Measurements from ENCODE around the gene RFX7. TPM values are rescaled to one million over a fixed set of nuclear protein-coding genes. Genes with fewer than 3 reads are reported as not detected.

The RFX7 gene
- total and polyA plus RNA-seq, 4 donors = 1.0 to 22.1 (median 9.7) TPM

- Histone ChIP-seq H3K4me3 (ENCODE audit: low read length in 2 of 2) (no peak overlapping the region), H3K4me1 (ENCODE audit: control insufficient read depth in 1 of 2, insufficient read depth in 2 of 2, low read length in 2 of 2) (no peaks in the 10 kb centered on the region), H3K36me3 (ENCODE audit: control insufficient read depth in 1 of 2, insufficient read depth in 2 of 2, low read length in 1 of 2) (no peaks in the 10 kb centered on the region), H3K27ac (ENCODE audit: low read depth in 1 of 2, low read length in 2 of 2) (no peak overlapping the region), H3K9me3 (ENCODE audit: control insufficient read depth, low read length) (no peaks in the 10 kb centered on the region), H3K27me3 (ENCODE audit: control insufficient read depth in 1 of 2, insufficient read depth in 2 of 2, low read length in 1 of 2) (no peaks in the 10 kb centered on the region)
- DNase-seq = no peak
- intact Hi-C loops (cut with DNase I) = loop anchor here in 1 of 2 donors (10.0 kb wide), 1 partner anchor 142 kb away; the partner anchor contains the start of gene RFX7
- 5 to 7% methylated on average over 3 of the region's 3 CpGs for WGBS, 2 donors
- ATAC-seq (ENCODE audit: low FRiP score) = peak; percentile 65
Observed at GRCh38 chr15:56102441-56102840, 141.2 kb downstream of the RFX7 start.

- Histone ChIP-seq H3K27me3 (ENCODE audit: control insufficient read depth in 1 of 2, insufficient read depth in 2 of 2, low read length in 1 of 2) (no peaks in the 10 kb centered on the region), H3K27ac (ENCODE audit: low read depth in 1 of 2, low read length in 2 of 2) (no peak overlapping the region), H3K36me3 (ENCODE audit: control insufficient read depth in 1 of 2, insufficient read depth in 2 of 2, low read length in 1 of 2) (peaks cover 8 to 9% of the 10 kb centered on the region in 2 donors), H3K9me3 (ENCODE audit: control insufficient read depth, low read length) (no peaks in the 10 kb centered on the region), H3K4me3 (ENCODE audit: low read length in 2 of 2) (no peak overlapping the region), H3K4me1 (ENCODE audit: control insufficient read depth in 1 of 2, insufficient read depth in 2 of 2, low read length in 2 of 2) (no peaks in the 10 kb centered on the region)
- 7 to 22% methylated on average over 2 of the region's 2 CpGs for WGBS, 2 donors
- DNase-seq (no peak), ATAC-seq (ENCODE audit: low FRiP score) (no peak)
- intact Hi-C loops (cut with DNase I) = no loop called here
Observed at GRCh38 chr15:56099311-56099710, 144.4 kb downstream of the RFX7 start.

DNA sequence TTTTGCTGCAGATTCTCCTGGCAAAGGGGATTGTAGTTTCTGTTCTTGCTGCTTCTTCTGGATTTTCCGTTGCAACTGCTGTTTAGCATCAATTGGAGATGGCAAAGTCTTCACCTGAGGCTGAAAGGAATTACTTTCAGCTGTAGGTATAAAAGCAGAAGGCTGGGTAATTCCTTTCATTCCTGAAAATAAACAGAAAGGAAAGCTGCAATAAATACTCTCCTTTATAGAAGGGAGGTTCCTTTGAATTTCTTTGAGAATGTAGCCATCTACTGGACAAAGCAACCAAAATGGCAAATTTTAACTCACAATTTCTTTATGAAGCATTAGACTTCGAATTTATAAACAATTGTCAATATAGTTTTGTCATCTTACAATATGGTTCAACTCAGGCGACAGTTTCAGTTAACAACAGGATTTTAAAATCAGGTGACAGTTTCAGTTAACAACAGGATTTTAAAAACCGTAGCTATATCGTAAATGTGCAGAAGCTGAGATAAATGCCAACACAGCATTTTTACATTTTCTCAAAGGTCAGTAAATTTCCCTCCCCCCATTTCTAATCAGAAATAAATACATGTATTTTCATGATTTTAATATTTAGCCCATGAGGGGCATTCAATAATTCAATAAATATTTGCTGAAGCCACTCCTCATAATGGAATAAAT is 145.3 kb downstream of the RFX7 start:
- intact Hi-C loops (cut with DNase I) = no loop called here
- H3K27ac ChIP-seq (ENCODE audit: low read depth in 1 of 2, low read length in 2 of 2) = no peak overlapping the region
- no peak for ATAC-seq (ENCODE audit: low FRiP score)
- H3K27me3 ChIP-seq (ENCODE audit: control insufficient read depth in 1 of 2, insufficient read depth in 2 of 2, low read length in 1 of 2) = no peaks in the 10 kb centered on the region
- peaks cover 9 to 14% of the 10 kb centered on the region in 2 donors for H3K36me3 ChIP-seq (ENCODE audit: control insufficient read depth in 1 of 2, insufficient read depth in 2 of 2, low read length in 1 of 2)
- 81 to 88% methylated on average over 5 of the region's 5 CpGs for WGBS, 2 donors
- DNase-seq = no peak
- H3K4me1 ChIP-seq (ENCODE audit: control insufficient read depth in 1 of 2, insufficient read depth in 2 of 2, low read length in 2 of 2) = no peaks in the 10 kb centered on the region
- H3K4me3 ChIP-seq (ENCODE audit: low read length in 2 of 2) = no peak overlapping the region
- H3K9me3 ChIP-seq (ENCODE audit: control insufficient read depth, low read length) = no peaks in the 10 kb centered on the region

DNA sequence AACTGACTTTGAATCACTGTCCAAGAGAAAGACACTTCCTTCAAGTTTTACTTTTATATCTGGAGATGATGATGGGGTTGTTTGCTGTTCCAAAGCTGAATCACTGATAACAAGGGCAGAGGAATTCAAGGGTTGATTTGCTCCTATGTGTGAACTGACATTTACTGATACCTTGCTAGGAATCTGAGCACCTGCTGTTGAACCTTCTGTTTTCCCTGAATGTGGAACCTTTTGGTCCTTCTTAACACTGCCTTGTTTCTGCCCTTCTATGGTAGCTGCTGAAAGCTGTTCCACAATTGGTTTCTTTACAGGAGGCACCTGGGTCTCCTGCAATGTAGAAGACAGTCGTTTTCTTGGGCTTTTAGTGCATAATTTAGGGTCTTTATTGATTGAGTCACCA is 148.3 kb downstream of the RFX7 start:
- Histone ChIP-seq H3K27ac (ENCODE audit: low read depth in 1 of 2, low read length in 2 of 2) (no peak overlapping the region), H3K9me3 (ENCODE audit: control insufficient read depth, low read length) (no peaks in the 10 kb centered on the region), H3K4me3 (ENCODE audit: low read length in 2 of 2) (no peak overlapping the region), H3K27me3 (ENCODE audit: control insufficient read depth in 1 of 2, insufficient read depth in 2 of 2, low read length in 1 of 2) (no peaks in the 10 kb centered on the region), H3K4me1 (ENCODE audit: control insufficient read depth in 1 of 2, insufficient read depth in 2 of 2, low read length in 2 of 2) (no peaks in the 10 kb centered on the region), H3K36me3 (ENCODE audit: control insufficient read depth in 1 of 2, insufficient read depth in 2 of 2, low read length in 1 of 2) (peaks cover 9 to 15% of the 10 kb centered on the region in 2 donors)
- 63 to 64% methylated on average over 1 of the region's 1 CpG for WGBS, 2 donors
- DNase-seq (no peak), ATAC-seq (ENCODE audit: low FRiP score) (no peak)
- intact Hi-C loops (cut with DNase I) = no loop called here

DNA sequence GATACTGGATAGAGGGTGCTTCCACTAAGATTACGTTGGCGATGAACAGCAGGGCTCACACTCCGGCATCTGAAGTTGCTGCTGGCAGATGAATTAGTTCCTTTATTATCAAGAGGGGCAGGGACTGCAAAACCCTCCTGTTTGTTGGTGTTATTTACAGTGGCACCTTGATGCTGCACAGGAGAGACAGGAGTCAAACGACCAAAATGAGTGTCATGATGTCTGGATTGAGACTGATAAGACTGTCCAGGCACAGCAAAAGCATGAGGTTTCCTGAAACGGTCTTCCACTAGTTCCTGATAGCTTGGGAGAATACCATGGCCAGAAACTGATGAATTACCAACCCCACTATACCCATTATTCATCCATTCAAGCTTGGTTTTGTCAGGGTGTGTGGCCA is 149.5 kb downstream of the RFX7 start:
- Histone ChIP-seq H3K36me3 (ENCODE audit: control insufficient read depth in 1 of 2, insufficient read depth in 2 of 2, low read length in 1 of 2) (peaks cover 9 to 15% of the 10 kb centered on the region in 2 donors), H3K4me1 (ENCODE audit: control insufficient read depth in 1 of 2, insufficient read depth in 2 of 2, low read length in 2 of 2) (no peaks in the 10 kb centered on the region), H3K4me3 (ENCODE audit: low read length in 2 of 2) (no peak overlapping the region), H3K9me3 (ENCODE audit: control insufficient read depth, low read length) (no peaks in the 10 kb centered on the region), H3K27ac (ENCODE audit: low read depth in 1 of 2, low read length in 2 of 2) (no peak overlapping the region), H3K27me3 (ENCODE audit: control insufficient read depth in 1 of 2, insufficient read depth in 2 of 2, low read length in 1 of 2) (no peaks in the 10 kb centered on the region)
- intact Hi-C loops (cut with DNase I) = no loop called here
- ATAC-seq (ENCODE audit: low FRiP score) = no peak
- 90 to 94% methylated on average over 5 of the region's 5 CpGs for WGBS, 2 donors
- no peak for DNase-seq

GRCh38 chr15:56088389-56088788 is 155.3 kb downstream of the RFX7 start:
- intact Hi-C loops (cut with DNase I) = no loop called here
- Histone ChIP-seq H3K36me3 (ENCODE audit: control insufficient read depth in 1 of 2, insufficient read depth in 2 of 2, low read length in 1 of 2) (peaks cover 0 to 1% of the 10 kb centered on the region in 2 donors), H3K27me3 (ENCODE audit: control insufficient read depth in 1 of 2, insufficient read depth in 2 of 2, low read length in 1 of 2) (no peaks in the 10 kb centered on the region), H3K4me1 (ENCODE audit: control insufficient read depth in 1 of 2, insufficient read depth in 2 of 2, low read length in 2 of 2) (peaks cover 0 to 2% of the 10 kb centered on the region in 2 donors), H3K4me3 (ENCODE audit: low read length in 2 of 2) (no peak overlapping the region), H3K27ac (ENCODE audit: low read depth in 1 of 2, low read length in 2 of 2) (no peak overlapping the region), H3K9me3 (ENCODE audit: control insufficient read depth, low read length) (no peaks in the 10 kb centered on the region)
- no peak for ATAC-seq (ENCODE audit: low FRiP score)
- DNase-seq = no peak

- peaks cover 0 to 2% of the 10 kb centered on the region in 2 donors for H3K4me1 ChIP-seq (ENCODE audit: control insufficient read depth in 1 of 2, insufficient read depth in 2 of 2, low read length in 2 of 2)
- no peaks in the 10 kb centered on the region for H3K9me3 ChIP-seq (ENCODE audit: control insufficient read depth, low read length)
- no peak overlapping the region for H3K4me3 ChIP-seq (ENCODE audit: low read length in 2 of 2)
- no peaks in the 10 kb centered on the region for H3K36me3 ChIP-seq (ENCODE audit: control insufficient read depth in 1 of 2, insufficient read depth in 2 of 2, low read length in 1 of 2)
- ATAC-seq (ENCODE audit: low FRiP score) (no peak), DNase-seq (no peak)
- H3K27ac ChIP-seq (ENCODE audit: low read depth in 1 of 2, low read length in 2 of 2) = no peak overlapping the region
- intact Hi-C loops (cut with DNase I) = no loop called here
- WGBS, 2 donors = 84 to 93% methylated on average over 1 of the region's 1 CpG
- H3K27me3 ChIP-seq (ENCODE audit: control insufficient read depth in 1 of 2, insufficient read depth in 2 of 2, low read length in 1 of 2) = no peaks in the 10 kb centered on the region
Observed at GRCh38 chr15:56086566-56086965, 157.1 kb downstream of the RFX7 start.

GRCh38 chr15:56082263-56082761 is 161.4 kb downstream of the RFX7 start:
- WGBS, 2 donors = 84 to 93% methylated on average over 3 of the region's 3 CpGs
- intact Hi-C loops (cut with DNase I) = no loop called here
- H3K4me3 ChIP-seq (ENCODE audit: low read length in 2 of 2) = no peak overlapping the region
- ATAC-seq (ENCODE audit: low FRiP score) (no peak), DNase-seq (no peak)
- H3K27ac ChIP-seq (ENCODE audit: low read depth in 1 of 2, low read length in 2 of 2) = no peak overlapping the region
- H3K36me3 ChIP-seq (ENCODE audit: control insufficient read depth in 1 of 2, insufficient read depth in 2 of 2, low read length in 1 of 2) = no peaks in the 10 kb centered on the region
- peaks cover 0 to 2% of the 10 kb centered on the region in 2 donors for H3K4me1 ChIP-seq (ENCODE audit: control insufficient read depth in 1 of 2, insufficient read depth in 2 of 2, low read length in 2 of 2)
- peaks cover 1% of the 10 kb centered on the region for H3K9me3 ChIP-seq (ENCODE audit: control insufficient read depth, low read length)
- no peaks in the 10 kb centered on the region for H3K27me3 ChIP-seq (ENCODE audit: control insufficient read depth in 1 of 2, insufficient read depth in 2 of 2, low read length in 1 of 2)

DNA sequence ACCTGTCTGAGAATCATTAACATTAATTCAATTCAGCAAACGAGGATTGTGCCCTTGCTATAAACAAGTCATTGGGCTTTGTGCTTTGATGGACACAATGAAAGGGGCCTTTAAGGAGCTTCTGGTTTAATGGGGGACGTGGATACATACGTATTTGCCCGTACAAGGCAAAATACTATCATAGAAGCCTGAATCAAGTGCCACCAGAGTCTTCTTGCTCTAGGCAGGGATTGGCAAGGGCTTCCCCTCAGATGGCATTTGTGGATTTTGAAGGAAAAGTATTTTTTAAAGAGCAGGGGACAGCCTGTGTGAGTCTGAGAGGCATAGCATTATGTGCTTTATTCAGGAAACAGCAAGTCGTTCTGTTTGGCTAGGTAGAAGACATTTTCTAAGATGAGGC is 166.6 kb downstream of the RFX7 start:
- no peak overlapping the region for H3K27ac ChIP-seq (ENCODE audit: low read depth in 1 of 2, low read length in 2 of 2)
- ATAC-seq (ENCODE audit: low FRiP score) (no peak), DNase-seq (no peak)
- no peak overlapping the region for H3K4me3 ChIP-seq (ENCODE audit: low read length in 2 of 2)
- no peaks in the 10 kb centered on the region for H3K36me3 ChIP-seq (ENCODE audit: control insufficient read depth in 1 of 2, insufficient read depth in 2 of 2, low read length in 1 of 2)
- no peaks in the 10 kb centered on the region for H3K27me3 ChIP-seq (ENCODE audit: control insufficient read depth in 1 of 2, insufficient read depth in 2 of 2, low read length in 1 of 2)
- intact Hi-C loops (cut with DNase I) = no loop called here
- H3K9me3 ChIP-seq (ENCODE audit: control insufficient read depth, low read length) = peaks cover 1% of the 10 kb centered on the region
- 63 to 70% methylated on average over 5 of the region's 5 CpGs for WGBS, 2 donors
- H3K4me1 ChIP-seq (ENCODE audit: control insufficient read depth in 1 of 2, insufficient read depth in 2 of 2, low read length in 2 of 2) = peaks cover 0 to 2% of the 10 kb centered on the region in 2 donors
